ENCODE results near the gene TNFAIP3.

GRCh38 chr6:137890983-137891537, 24.0 kb downstream of the TNFAIP3 start:
- TF ChIP-seq POLR2AphosphoS5 (IDR thresholded peaks at IDR 0.05; ENCODE audit: low read depth, low read length), result no peak
- no peak for TF ChIP-seq SIN3A (IDR thresholded peaks at IDR 0.05; ENCODE audit: borderline replicate concordance, insufficient read depth, low read length)
- TF ChIP-seq REST (IDR thresholded peaks at IDR 0.05; ENCODE audit: insufficient read depth in 1 of 2, low read depth in 2 of 2, low read length in 2 of 2), result no peak
- TF ChIP-seq FOXP2 (optimal IDR thresholded peaks at IDR 0.05; ENCODE audit: borderline replicate concordance, extremely low read depth, extremely low read length, insufficient read depth), result no peak
- TF ChIP-seq TAF1 (IDR thresholded peaks at IDR 0.05; ENCODE audit: borderline replicate concordance, insufficient read depth, low read length), result no peak
